Endothelial cell (in vitro differentiated cells): ENCODE results near the gene TMEM132D. TPM values are rescaled to one million over a fixed set of nuclear protein-coding genes. Genes with fewer than 3 reads are reported as not detected.

ENCODE experiments used
- DNase-seq: peaks from one replicate; pipeline ENCODE4 v3.0.0; 2021; ENCODE audit warnings: low spot score
- H3K27ac Mint-ChIP-seq: one replicate; pipeline ENCODE4 v1.8.0; 2021; ENCODE audit warnings: mixed read lengths, inconsistent platforms; ENCODE audit not compliant: unreplicated experiment
- H3K27me3 Mint-ChIP-seq: one replicate; pipeline ENCODE4 v1.8.0; 2021; ENCODE audit warnings: mild to moderate bottlenecking, moderate library complexity, mixed read lengths, inconsistent platforms; ENCODE audit not compliant: unreplicated experiment
- H3K36me3 Mint-ChIP-seq: one replicate; pipeline ENCODE4 v1.8.0; 2021; ENCODE audit warnings: mild to moderate bottlenecking, low read depth, mixed read lengths, inconsistent platforms; ENCODE audit not compliant: unreplicated experiment
- H3K4me1 Mint-ChIP-seq: one replicate; pipeline ENCODE4 v1.8.0; 2021; ENCODE audit warnings: mild to moderate bottlenecking, mixed read lengths, inconsistent platforms; ENCODE audit not compliant: unreplicated experiment
- H3K4me3 Mint-ChIP-seq: one replicate; pipeline ENCODE4 v1.8.0; 2021; ENCODE audit warnings: mild to moderate bottlenecking, mixed read lengths, inconsistent platforms; ENCODE audit not compliant: unreplicated experiment
- H3K9me3 Mint-ChIP-seq: one replicate; pipeline ENCODE4 v1.8.0; 2021; ENCODE audit warnings: mixed read lengths, inconsistent platforms; ENCODE audit not compliant: unreplicated experiment
- CTCF ChIP-seq: fragments of 200-600 bp; sonication (generic); IDR thresholded peaks from one replicate; pipeline ENCODE4 v1.5.0; 2021; ENCODE audit warnings: antibody characterized with exemption; ENCODE audit not compliant: unreplicated experiment
- total RNA-seq: library from RNA; stranded (reverse); fragmentation: NEBNext Ultra II Directional; extraction: Animal tissue kit (Norgen Biotek cat#: 25700); gene quantifications from one replicate; pipeline ENCODE4 v1.2.1, GENCODE V29; 2021; ENCODE audit not compliant: unreplicated experiment

Gene TMEM132D
- total RNA-seq, 1 donor from 2014 or later = not detected

DNA sequence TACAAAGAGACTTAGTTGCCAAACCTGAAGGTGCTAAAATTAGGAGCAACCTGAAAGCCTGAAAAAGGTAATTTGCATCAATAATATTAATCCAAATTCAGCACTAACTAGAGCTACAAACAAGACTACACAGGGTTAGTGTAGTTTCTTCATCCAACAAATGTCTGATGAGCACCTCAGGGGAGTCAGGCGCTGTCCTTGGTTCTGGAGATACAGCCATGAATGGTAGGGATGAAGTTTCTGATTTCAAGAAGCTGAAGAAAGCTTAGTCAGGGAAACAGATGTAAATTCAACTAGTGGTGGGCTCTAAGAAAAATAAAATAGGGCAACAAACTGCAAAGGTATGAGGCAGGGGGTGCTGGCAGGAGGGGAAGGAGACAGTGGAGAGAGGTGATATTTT, 784.3 kb downstream of the TMEM132D start:
- DNase-seq = no peak
- H3K4me3 Mint-ChIP-seq = no peak overlapping the region
- no peak overlapping the region for H3K27ac Mint-ChIP-seq
- H3K36me3 Mint-ChIP-seq = peaks cover 6% of the 10 kb centered on the region
- no peak for TF ChIP-seq CTCF
- H3K27me3 Mint-ChIP-seq = peaks cover 5% of the 10 kb centered on the region
- no peaks in the 10 kb centered on the region for H3K4me1 Mint-ChIP-seq
- peaks cover 46% of the 10 kb centered on the region for H3K9me3 Mint-ChIP-seq

DNA sequence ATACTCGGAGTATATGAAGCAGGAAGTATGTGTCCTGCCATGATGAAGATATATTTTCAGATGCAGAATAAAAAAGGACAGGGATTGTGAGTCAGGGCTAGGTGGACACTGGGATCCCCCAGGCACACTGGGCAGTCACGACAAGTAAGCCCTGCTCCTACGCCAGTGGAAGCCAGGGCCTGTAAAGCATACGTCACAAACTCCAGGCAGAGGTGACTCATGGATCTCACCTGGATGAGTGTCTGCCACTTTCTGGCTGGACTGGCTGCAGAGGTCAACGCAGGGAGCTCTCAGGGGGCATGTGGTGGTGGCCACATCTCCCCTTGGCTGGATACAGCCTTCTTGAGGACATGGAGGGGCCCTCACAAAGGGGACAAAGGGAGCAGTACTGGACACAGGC, 788.3 kb downstream of the TMEM132D start:
- DNase-seq = no peak
- Mint-ChIP-seq H3K36me3 (peaks cover 14% of the 10 kb centered on the region), H3K9me3 (peaks cover 49% of the 10 kb centered on the region), H3K27ac (no peak overlapping the region), H3K4me1 (no peaks in the 10 kb centered on the region), H3K4me3 (no peak overlapping the region), H3K27me3 (peaks cover 6% of the 10 kb centered on the region)
- no peak for TF ChIP-seq CTCF

- H3K36me3 Mint-ChIP-seq = peaks cover 22% of the 10 kb centered on the region
- H3K4me3 Mint-ChIP-seq = no peak overlapping the region
- peaks cover 3% of the 10 kb centered on the region for H3K27me3 Mint-ChIP-seq
- DNase-seq = no peak
- TF ChIP-seq CTCF = no peak
- H3K27ac Mint-ChIP-seq = no peak overlapping the region
- no peaks in the 10 kb centered on the region for H3K4me1 Mint-ChIP-seq
- peaks cover 52% of the 10 kb centered on the region for H3K9me3 Mint-ChIP-seq
Measured at GRCh38 chr12:129110575-129110974, 793.2 kb downstream of the TMEM132D start.

DNA sequence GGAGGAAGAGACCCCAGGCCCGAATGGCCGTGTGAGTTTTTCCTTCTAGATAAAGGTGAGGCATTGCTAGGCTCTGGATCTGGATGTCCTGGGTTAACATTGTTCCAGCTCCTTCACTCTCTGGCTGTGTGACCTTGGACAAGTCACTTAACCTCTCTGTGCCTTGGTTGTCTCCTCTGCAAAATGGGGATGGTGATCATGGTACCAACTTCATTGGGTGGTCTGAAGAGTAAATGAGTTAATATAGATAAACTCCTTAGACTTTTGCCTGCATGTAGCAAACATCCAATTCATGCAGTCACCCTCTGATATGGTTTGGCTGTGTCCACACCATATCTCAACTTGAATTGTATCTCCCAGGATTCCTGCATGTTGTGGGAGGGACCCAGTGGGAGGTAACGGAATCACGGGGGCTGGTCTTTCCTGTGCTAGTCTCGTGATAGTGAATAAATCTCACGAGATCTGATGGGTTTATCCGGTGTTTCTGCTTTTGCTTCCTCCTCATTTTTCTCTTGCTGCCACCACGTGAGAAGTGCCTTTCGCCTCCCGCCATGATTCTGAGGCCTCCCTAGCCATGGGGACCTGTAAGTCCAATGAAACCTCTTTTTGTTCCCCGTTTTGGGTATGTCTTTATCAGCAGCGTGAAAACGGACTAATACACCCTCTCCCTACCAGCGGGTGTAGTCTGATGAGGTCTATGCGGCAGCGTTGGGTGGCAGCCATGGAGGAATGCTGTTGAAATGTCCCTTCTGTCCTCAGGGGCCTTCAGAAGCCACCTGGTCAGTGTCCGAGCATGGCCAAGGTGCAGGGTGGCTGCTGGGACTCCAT, 794.4 kb downstream of the TMEM132D start:
- no peak overlapping the region for H3K4me3 Mint-ChIP-seq
- peaks cover 14% of the 10 kb centered on the region for H3K36me3 Mint-ChIP-seq
- no peaks in the 10 kb centered on the region for H3K4me1 Mint-ChIP-seq
- H3K9me3 Mint-ChIP-seq = peaks cover 41% of the 10 kb centered on the region
- no peak for TF ChIP-seq CTCF
- no peak for DNase-seq
- H3K27me3 Mint-ChIP-seq = peaks cover 3% of the 10 kb centered on the region
- H3K27ac Mint-ChIP-seq = no peak overlapping the region

GRCh38 chr12:129106772-129107171, 797.1 kb downstream of the TMEM132D start:
- TF ChIP-seq CTCF = no peak
- H3K4me1 Mint-ChIP-seq = no peaks in the 10 kb centered on the region
- H3K36me3 Mint-ChIP-seq = peaks cover 10% of the 10 kb centered on the region
- no peak overlapping the region for H3K4me3 Mint-ChIP-seq
- no peak overlapping the region for H3K27ac Mint-ChIP-seq
- H3K9me3 Mint-ChIP-seq = peaks cover 40% of the 10 kb centered on the region
- DNase-seq = no peak
- peaks cover 4% of the 10 kb centered on the region for H3K27me3 Mint-ChIP-seq
